Panc1 (cell line): ENCODE measurements around the gene UIMC1. TPM values are rescaled to one million over a fixed set of nuclear protein-coding genes. Genes with fewer than 3 reads are reported as not detected.

Experiments
- ATAC-seq: fragments of 200-7000 bp; cut with Tn5 transposase; 2 replicates; pipeline ENCODE4 v1.9.1; 2020; ENCODE audit warnings: mild to moderate bottlenecking, moderate library complexity
- BruUV-seq: library from RNA; stranded (reverse); fragments of 400-500 nt; replicated peaks from 2 replicates; lab custom pipeline; 2021; lab: Mats Ljungman, UMichigan
- CTCF ChIA-PET: fragments of 300-600 bp; sonication (Branson Sonifier 250); formaldehyde crosslinking; loops from one replicate; lab custom pipeline; 2022; ENCODE audit warnings: antibody characterized with exemption; lab: Charles Lee
- POLR2A ChIA-PET: fragments of 300-600 bp; sonication (Branson Sonifier 250); formaldehyde crosslinking; loops from one replicate; lab custom pipeline; 2022; ENCODE audit warnings: antibody characterized with exemption; lab: Charles Lee
- DNase-seq: peaks from one replicate; pipeline ENCODE4 v3.0.0-alpha.2; 2010; ENCODE audit warnings: low read depth, low spot score
- H3K27ac ChIP-seq: 2 replicates; pipeline ENCODE4 v1.5.1; 2011; ENCODE audit warnings: mild to moderate bottlenecking, low read length, inconsistent platforms
- H3K27me3 ChIP-seq: fragments of 200-500 bp; sonication (Bioruptor generic); 2 replicates; pipeline ENCODE4 v1.6.0; 2014; ENCODE audit warnings: low read length, inconsistent platforms; ENCODE audit not compliant: control insufficient read depth, insufficient read depth
- H3K36me3 ChIP-seq: fragments of 200-500 bp; sonication (Bioruptor generic); 2 replicates; pipeline ENCODE4 v1.5.1; 2014; ENCODE audit warnings: inconsistent platforms, mild to moderate bottlenecking, low read length, moderate library complexity; ENCODE audit not compliant: control insufficient read depth, insufficient read depth
- H3K4me1 ChIP-seq: 2 replicates; pipeline ENCODE4 v1.5.1; 2011; ENCODE audit warnings: inconsistent platforms, mild to moderate bottlenecking, low read length, moderate library complexity; ENCODE audit not compliant: control insufficient read depth, insufficient read depth
- H3K4me3 ChIP-seq, 2 experiments: 2 replicates each; pipeline ENCODE4 v1.5.1; 2011 to 2012; ENCODE audit warnings: low read depth in 2 of 2, low read length in 2 of 2, mild to moderate bottlenecking in 2 of 2, inconsistent platforms in 1 of 2, moderate library complexity in 1 of 2
- H3K9me3 ChIP-seq: fragments of 200-500 bp; sonication (Bioruptor generic); 2 replicates; pipeline ENCODE4 v1.5.1; 2014; ENCODE audit warnings: low read depth, mild to moderate bottlenecking, inconsistent platforms, low read length, moderate library complexity; ENCODE audit not compliant: control insufficient read depth, insufficient read depth
- CTCF ChIP-seq: fragments of 450-650 bp; IDR thresholded peaks from 2 replicates; pipeline ENCODE4 v1.5.1; 2017; ENCODE audit warnings: mild to moderate bottlenecking
- POLR2AphosphoS5 ChIP-seq: IDR thresholded peaks from 2 replicates; pipeline ENCODE4 v1.6.1; 2012; ENCODE audit warnings: mild to moderate bottlenecking, low read depth, low read length, moderate library complexity
- REST ChIP-seq, 2 experiments: IDR thresholded peaks; 2 replicates each; pipeline ENCODE4 v1.6.1; 2011 to 2012; ENCODE audit warnings: low read depth in 2 of 2, control low read depth in 1 of 2, low read length in 1 of 2, mild to moderate bottlenecking in 1 of 2, moderate library complexity in 1 of 2; ENCODE audit not compliant: insufficient read depth in 1 of 2
- SIN3A ChIP-seq: IDR thresholded peaks from 2 replicates; pipeline ENCODE4 v1.6.1; 2012; ENCODE audit warnings: low read depth, mild to moderate bottlenecking, low read length, moderate library complexity, borderline replicate concordance; ENCODE audit not compliant: insufficient read depth
- TCF7L2 ChIP-seq: IDR thresholded peaks from 2 replicates; pipeline ENCODE4 v1.6.1; 2011; ENCODE audit warnings: mild to moderate bottlenecking, low read depth, low read length, inconsistent platforms
- in situ Hi-C: cut with HindIII; loops from 2 replicates; pipeline ENCODE4 v1.10.0; 2016; ENCODE audit warnings: low sequenced_read_pairs, low pct_unique_long_range_greater_than_20kb
- intact Hi-C: fragments of 100-400 bp; cut with micrococcal nuclease; formaldehyde crosslinking; loops from one replicate; pipeline ENCODE4 v1.10.0; 2022; ENCODE audit not compliant: unreplicated experiment
- total RNA-seq: library from RNA; stranded (reverse); gene quantifications from one replicate; pipeline ENCODE4 v1.2.1, GENCODE V29; 2021; ENCODE audit not compliant: unreplicated experiment

UIMC1 gene
- total RNA-seq, 1 experiment from 2014 or later = 37.1 TPM

DNA sequence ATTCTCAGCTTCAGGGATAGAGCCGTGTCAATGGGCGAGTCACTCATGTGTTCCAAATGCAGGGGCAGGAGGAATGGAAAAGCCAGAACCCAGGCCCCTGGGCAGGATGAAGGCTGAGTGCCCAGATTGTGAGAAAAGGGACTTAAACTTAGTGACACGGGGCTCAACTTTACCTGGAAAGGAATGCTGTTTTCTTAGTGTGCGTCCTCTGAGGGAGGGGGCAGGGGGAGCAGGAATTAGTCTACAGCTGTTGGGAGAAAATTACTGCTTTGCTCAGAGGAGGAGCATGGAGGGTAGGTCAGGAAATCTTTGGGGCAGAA lies 122.0 kb downstream of the UIMC1 start:
- Histone ChIP-seq H3K36me3 (no peaks in the 10 kb centered on the region), H3K9me3 (no peaks in the 10 kb centered on the region), H3K27me3 (no peaks in the 10 kb centered on the region), H3K4me1 (no peaks in the 10 kb centered on the region), H3K27ac (no peak overlapping the region), H3K4me3 (no peak overlapping the region)
- ATAC-seq (no peak), DNase-seq (no peak)
- TF ChIP-seq TCF7L2 = no peak
- no peak for TF ChIP-seq POLR2AphosphoS5
- TF ChIP-seq CTCF = no peak
- no peak for TF ChIP-seq REST (IDR thresholded peaks at IDR 0.05; ENCODE audit: insufficient read depth in 1 of 2, low read depth in 2 of 2, low read length in 1 of 2)
- no peak for TF ChIP-seq SIN3A
- CTCF ChIA-PET = no interaction called here
- POLR2A ChIA-PET = no interaction called here
- in situ Hi-C loops (no loop called here), intact Hi-C loops (no loop called here)
- BruUV-seq = no TSS peak

GRCh38 chr5:176883700-176884570 lies 122.6 kb downstream of the UIMC1 start:
- H3K27me3 ChIP-seq = no peaks in the 10 kb centered on the region
- no TSS peak for BruUV-seq
- DNase-seq (no peak), ATAC-seq (no peak)
- TF ChIP-seq SIN3A = no peak
- no peak for TF ChIP-seq TCF7L2
- no peak for TF ChIP-seq POLR2AphosphoS5
- H3K4me3 ChIP-seq = no peak overlapping the region
- ChIA-PET CTCF (no interaction called here), POLR2A (no interaction called here)
- in situ Hi-C loops = no loop called here
- no peaks in the 10 kb centered on the region for H3K9me3 ChIP-seq
- H3K27ac ChIP-seq = no peak overlapping the region
- intact Hi-C loops = no loop called here
- H3K4me1 ChIP-seq = no peaks in the 10 kb centered on the region
- H3K36me3 ChIP-seq = no peaks in the 10 kb centered on the region

DNA sequence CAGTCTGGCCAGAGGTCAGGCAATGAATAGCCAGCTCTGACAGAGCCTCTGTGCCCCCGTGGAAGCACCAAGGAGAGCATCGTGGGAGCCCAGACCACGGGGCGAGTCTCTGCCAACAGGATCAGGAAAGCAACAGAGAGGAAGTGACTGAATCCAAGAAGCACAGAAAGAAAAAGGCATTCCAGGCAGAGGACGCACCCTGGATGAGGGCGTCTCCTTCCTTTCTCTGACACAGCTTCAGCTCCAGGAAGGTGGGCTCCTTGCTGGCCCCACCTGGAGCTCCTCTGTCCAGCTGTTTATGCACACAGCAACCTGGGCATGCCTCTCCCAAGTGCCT lies 124.0 kb downstream of the UIMC1 start:
- no TSS peak for BruUV-seq
- intact Hi-C loops = no loop called here
- Histone ChIP-seq H3K4me3 (no peak overlapping the region), H3K27me3 (no peaks in the 10 kb centered on the region), H3K36me3 (no peaks in the 10 kb centered on the region), H3K4me1 (no peaks in the 10 kb centered on the region), H3K27ac (no peak overlapping the region), H3K9me3 (no peaks in the 10 kb centered on the region)
- DNase-seq (no peak), ATAC-seq (no peak)
- CTCF ChIA-PET = no interaction called here
- POLR2A ChIA-PET = no interaction called here
- TF ChIP-seq POLR2AphosphoS5 = no peak
- no peak for TF ChIP-seq REST (IDR thresholded peaks at IDR 0.05; ENCODE audit: insufficient read depth in 1 of 2, low read depth in 2 of 2, low read length in 1 of 2)
- no peak for TF ChIP-seq SIN3A
- in situ Hi-C loops = no loop called here
